MM.1S (cell line): ENCODE results near the gene MOCOS.

Experiments
- DNase-seq: peaks from one replicate; pipeline ENCODE4 v3.0.0-alpha.2; 2015
- H2AFZ ChIP-seq: fragments of 300-600 bp; sonication (generic); 2 replicates; pipeline ENCODE4 v1.6.0; 2016; ENCODE audit warnings: antibody characterized with exemption, low read length
- H3F3A ChIP-seq: fragments of 300-600 bp; sonication (generic); 2 replicates; pipeline ENCODE4 v1.6.1; 2016; ENCODE audit warnings: mild to moderate bottlenecking, antibody characterized with exemption, low read length, moderate library complexity, mixed read lengths; ENCODE audit not compliant: insufficient read depth
- H3K27ac ChIP-seq: fragments of 300-600 bp; sonication (generic); 2 replicates; pipeline ENCODE4 v1.5.1; 2016; ENCODE audit warnings: mild to moderate bottlenecking, low read length
- H3K27me3 ChIP-seq: fragments of 300-600 bp; sonication (generic); replicated peaks from 2 replicates; pipeline ENCODE4 v1.6.0; 2016; ENCODE audit warnings: low read length; ENCODE audit not compliant: insufficient read depth
- H3K36me3 ChIP-seq: fragments of 300-600 bp; sonication (generic); replicated peaks from 2 replicates; pipeline ENCODE4 v1.6.1; 2016; ENCODE audit warnings: mild to moderate bottlenecking, low read length, mixed read lengths; ENCODE audit not compliant: insufficient read depth
- H3K4me1 ChIP-seq: fragments of 300-600 bp; sonication (generic); 2 replicates; pipeline ENCODE4 v1.6.1; 2016; ENCODE audit warnings: low read length, mixed read lengths
- H3K4me2 ChIP-seq: fragments of 300-600 bp; sonication (generic); 2 replicates; pipeline ENCODE4 v1.6.0; 2016; ENCODE audit warnings: low read depth, low read length
- H3K4me3 ChIP-seq: fragments of 300-600 bp; sonication (generic); 2 replicates; pipeline ENCODE4 v1.5.1; 2016; ENCODE audit warnings: low read length, mixed read lengths
- H3K79me2 ChIP-seq: fragments of 300-600 bp; sonication (generic); 2 replicates; pipeline ENCODE4 v1.6.1; 2016; ENCODE audit warnings: mixed run types, low read length, mixed read lengths
- H3K9ac ChIP-seq: fragments of 300-600 bp; sonication (generic); 2 replicates; pipeline ENCODE4 v1.6.1; 2016; ENCODE audit warnings: low read length, mixed read lengths
- H3K9me2 ChIP-seq: fragments of 300-600 bp; sonication (generic); replicated peaks from 2 replicates; pipeline ENCODE4 v1.6.1; 2016; ENCODE audit warnings: mild to moderate bottlenecking, low read length, mixed read lengths; ENCODE audit not compliant: insufficient read depth
- H3K9me3 ChIP-seq: fragments of 300-600 bp; sonication (generic); replicated peaks from 2 replicates; pipeline ENCODE4 v1.6.1; 2016; ENCODE audit warnings: mild to moderate bottlenecking, low read length, mixed read lengths; ENCODE audit not compliant: insufficient read depth
- H4K20me1 ChIP-seq: fragments of 300-600 bp; sonication (generic); 2 replicates; pipeline ENCODE4 v1.6.1; 2016; ENCODE audit warnings: mild to moderate bottlenecking, low read length, moderate library complexity, mixed read lengths; ENCODE audit not compliant: insufficient read depth
- EZH2 ChIP-seq: fragments of 300-600 bp; sonication (generic); optimal IDR thresholded peaks from 2 replicates; pipeline ENCODE3; 2017; ENCODE audit warnings: low read depth, mild to moderate bottlenecking, antibody characterized with exemption, low read length, mixed read lengths
- EZH2phosphoT487 ChIP-seq: fragments of 300-600 bp; sonication (generic); IDR thresholded peaks from 2 replicates; pipeline ENCODE4 v1.6.1; 2018; ENCODE audit warnings: antibody characterized with exemption, low read length
- TF ChIP-seq, protein P1 (sequence below): fragments of 300-600 bp; sonication (generic); IDR thresholded peaks from 2 replicates; pipeline ENCODE4 v1.5.1; 2016; ENCODE audit warnings: antibody characterized with exemption, low read length, mixed read lengths

Gene MOCOS

DNA sequence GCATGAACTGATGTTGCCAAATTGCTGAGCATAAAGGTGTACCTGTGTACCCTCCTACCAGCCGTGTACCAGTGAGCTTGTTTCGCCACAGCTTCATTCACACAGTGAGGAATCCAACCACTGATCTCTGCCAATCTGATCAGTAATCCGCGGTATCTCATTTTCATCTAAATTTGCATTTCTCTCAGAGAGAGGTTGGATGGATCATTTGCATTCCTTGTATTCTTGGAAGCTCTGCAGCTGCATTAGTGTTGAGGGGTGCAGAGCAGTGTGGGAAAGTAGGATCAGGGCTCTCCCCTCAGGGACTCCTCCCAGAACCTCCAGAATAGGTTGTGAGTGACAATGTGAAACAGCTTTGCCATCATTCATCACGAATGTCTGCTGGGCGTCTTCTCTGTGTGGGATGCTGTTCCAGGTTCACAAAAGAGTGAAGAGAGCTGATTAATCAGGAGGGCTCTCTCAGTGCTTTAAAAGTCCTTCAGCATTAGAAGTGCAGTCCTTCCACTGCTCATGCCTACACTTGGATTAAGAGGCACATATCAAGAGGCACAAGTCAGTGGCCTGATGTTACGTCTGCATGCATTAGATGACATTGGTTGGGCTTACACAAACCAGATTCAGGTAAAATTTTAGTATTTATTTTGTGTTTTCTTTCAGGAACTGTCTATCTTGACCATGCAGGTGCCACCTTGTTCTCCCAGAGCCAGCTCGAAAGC, 7.5 kb downstream of the MOCOS start:
- Histone ChIP-seq H3K9me3 (no peaks in the 10 kb centered on the region), H3K27ac (no peak overlapping the region), H3K4me2 (no peak overlapping the region), H3K4me1 (0 out of 2 replicates have a peak, but pooled peaks cover 9% of the 10 kb centered on the region), H3K9ac (no peak overlapping the region), H3K9me2 (no peaks in the 10 kb centered on the region), H3K27me3 (no peaks in the 10 kb centered on the region), H2AFZ (no peak overlapping the region), H4K20me1 (no peaks in the 10 kb centered on the region), H3K4me3 (no peak overlapping the region), H3K79me2 (no peaks in the 10 kb centered on the region), H3F3A (no peaks in the 10 kb centered on the region), H3K36me3 (no peaks in the 10 kb centered on the region)
- TF ChIP-seq EZH2 (no peak), EZH2phosphoT487 (no peak)
- TF ChIP-seq, protein P1, sequence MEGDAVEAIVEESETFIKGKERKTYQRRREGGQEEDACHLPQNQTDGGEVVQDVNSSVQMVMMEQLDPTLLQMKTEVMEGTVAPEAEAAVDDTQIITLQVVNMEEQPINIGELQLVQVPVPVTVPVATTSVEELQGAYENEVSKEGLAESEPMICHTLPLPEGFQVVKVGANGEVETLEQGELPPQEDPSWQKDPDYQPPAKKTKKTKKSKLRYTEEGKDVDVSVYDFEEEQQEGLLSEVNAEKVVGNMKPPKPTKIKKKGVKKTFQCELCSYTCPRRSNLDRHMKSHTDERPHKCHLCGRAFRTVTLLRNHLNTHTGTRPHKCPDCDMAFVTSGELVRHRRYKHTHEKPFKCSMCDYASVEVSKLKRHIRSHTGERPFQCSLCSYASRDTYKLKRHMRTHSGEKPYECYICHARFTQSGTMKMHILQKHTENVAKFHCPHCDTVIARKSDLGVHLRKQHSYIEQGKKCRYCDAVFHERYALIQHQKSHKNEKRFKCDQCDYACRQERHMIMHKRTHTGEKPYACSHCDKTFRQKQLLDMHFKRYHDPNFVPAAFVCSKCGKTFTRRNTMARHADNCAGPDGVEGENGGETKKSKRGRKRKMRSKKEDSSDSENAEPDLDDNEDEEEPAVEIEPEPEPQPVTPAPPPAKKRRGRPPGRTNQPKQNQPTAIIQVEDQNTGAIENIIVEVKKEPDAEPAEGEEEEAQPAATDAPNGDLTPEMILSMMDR: no peak
- no peak for DNase-seq

DNA sequence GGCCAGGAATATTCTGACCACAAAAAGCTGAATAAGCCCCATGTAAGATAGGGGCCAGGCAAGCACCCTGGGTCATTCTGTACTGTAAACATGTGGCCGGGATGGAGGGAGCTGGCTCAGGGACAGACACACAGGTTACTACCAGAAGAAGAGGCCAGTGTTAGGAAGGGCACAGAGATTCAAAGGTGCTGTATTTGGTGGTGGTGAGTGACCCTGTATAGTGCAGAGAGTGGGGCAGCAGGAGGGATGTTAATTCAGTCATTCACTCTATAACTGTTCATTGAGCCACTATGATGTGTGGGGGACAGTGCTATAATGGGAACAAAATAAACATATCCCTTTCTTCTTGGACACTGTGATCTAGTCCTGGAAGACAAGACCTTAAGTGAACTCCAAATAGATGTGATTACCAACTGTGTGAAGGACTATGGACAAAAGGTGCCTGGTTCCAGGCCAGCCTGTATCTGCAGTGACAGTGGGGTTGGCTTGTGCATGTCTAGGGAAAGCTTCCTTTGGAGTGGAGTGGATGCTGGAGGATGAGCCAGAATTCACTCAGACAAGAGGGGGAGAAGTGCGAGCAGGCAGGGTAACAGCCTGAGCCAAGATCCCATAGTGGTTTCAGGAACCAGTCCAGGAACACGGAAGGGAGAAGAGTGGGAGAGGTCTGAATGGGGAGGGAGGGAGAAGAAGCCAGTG, 8.3 kb downstream of the MOCOS start:
- no peaks in the 10 kb centered on the region for H3K9me2 ChIP-seq
- no peaks in the 10 kb centered on the region for H3K36me3 ChIP-seq
- no peaks in the 10 kb centered on the region for H4K20me1 ChIP-seq
- H2AFZ ChIP-seq: no peak overlapping the region
- no peak for DNase-seq
- no peak overlapping the region for H3K27ac ChIP-seq
- no peaks in the 10 kb centered on the region for H3F3A ChIP-seq
- H3K79me2 ChIP-seq: no peaks in the 10 kb centered on the region
- no peaks in the 10 kb centered on the region for H3K9me3 ChIP-seq
- 0 out of 2 replicates have a peak, but pooled peaks cover 9% of the 10 kb centered on the region for H3K4me1 ChIP-seq
- no peaks in the 10 kb centered on the region for H3K27me3 ChIP-seq
- TF ChIP-seq EZH2phosphoT487: no peak
- no peak for TF ChIP-seq EZH2
- TF ChIP-seq, protein P1: no peak
- no peak overlapping the region for H3K9ac ChIP-seq
- H3K4me2 ChIP-seq: no peak overlapping the region
- H3K4me3 ChIP-seq: no peak overlapping the region

DNA sequence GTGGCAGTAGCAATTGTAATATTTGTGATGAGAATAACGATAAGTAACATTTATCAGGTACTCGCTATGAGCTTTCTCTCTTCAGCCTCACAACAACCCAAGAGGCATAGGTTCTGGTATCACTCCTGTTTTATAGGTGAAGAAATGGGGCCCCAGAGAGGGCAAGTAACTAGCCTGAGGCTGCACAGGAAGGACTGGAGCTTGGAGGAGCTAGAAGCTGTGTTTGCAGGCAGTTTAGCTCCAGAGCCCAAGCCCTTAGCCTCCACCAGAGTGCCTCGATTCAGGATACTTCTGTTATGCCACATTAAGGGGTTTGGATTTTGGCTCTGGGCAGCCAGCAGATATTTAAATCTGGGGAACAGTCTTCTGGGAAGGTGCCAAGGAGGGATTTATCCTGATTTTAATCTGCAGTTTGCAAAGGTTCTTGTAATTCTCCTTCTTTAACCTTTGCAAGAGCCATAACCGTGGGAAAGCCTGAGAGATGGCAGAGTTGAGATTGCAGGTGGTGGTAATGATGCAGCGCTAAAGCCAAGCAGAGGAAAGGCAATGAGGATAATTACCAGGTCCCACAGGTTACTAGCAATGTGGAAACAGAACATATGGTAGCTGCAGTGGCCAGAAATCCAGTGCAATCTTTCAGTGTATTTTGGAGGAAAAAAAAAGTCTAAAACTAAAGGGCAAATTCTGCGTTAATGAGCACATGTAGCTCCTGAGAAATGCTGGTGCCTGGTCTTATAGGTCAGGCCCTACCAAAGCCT, 9.1 kb downstream of the MOCOS start:
- no peaks in the 10 kb centered on the region for H3K36me3 ChIP-seq
- TF ChIP-seq, protein P1: no peak
- TF ChIP-seq EZH2 (no peak), EZH2phosphoT487 (no peak)

More for the DNA sequence above, 9.1 kb downstream of the MOCOS start:
- Histone ChIP-seq H3K4me2 (no peak overlapping the region), H3K9me2 (no peaks in the 10 kb centered on the region), H3K27ac (no peak overlapping the region), H3K79me2 (no peaks in the 10 kb centered on the region), H3K9me3 (no peaks in the 10 kb centered on the region), H3F3A (no peaks in the 10 kb centered on the region), H3K9ac (no peak overlapping the region), H3K4me1 (0 out of 2 replicates have a peak, but pooled peaks cover 9% of the 10 kb centered on the region), H2AFZ (no peak overlapping the region), H4K20me1 (no peaks in the 10 kb centered on the region), H3K4me3 (no peak overlapping the region), H3K27me3 (no peaks in the 10 kb centered on the region)
- DNase-seq: no peak
